NCI-H82 (cell line): ENCODE results near the gene RNLS.

Experiments used
- DNase-seq: peaks from one replicate; lab custom pipeline; 2025; lab: John Stamatoyannopoulos, UW

RNLS gene

DNA sequence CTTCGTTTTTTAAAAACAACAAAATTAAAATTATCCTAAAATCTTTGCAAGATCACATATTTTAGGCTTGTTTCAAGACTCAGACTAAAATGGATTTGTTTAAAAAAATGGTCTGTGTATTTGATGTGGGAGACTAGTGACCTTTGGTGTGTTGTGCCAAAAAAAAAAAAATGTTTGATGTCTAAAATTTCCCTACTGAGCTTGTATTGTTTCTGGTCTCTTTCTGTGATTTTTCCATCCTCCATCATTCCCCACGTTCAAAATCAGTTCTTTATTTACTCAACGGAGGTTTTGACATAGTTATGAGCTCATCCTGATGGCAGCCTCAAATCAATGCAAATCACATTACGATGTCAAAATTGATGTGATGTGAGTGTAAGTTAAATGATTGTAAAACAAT lies 326.2 kb downstream of the RNLS start:
- DNase-seq = no peak

DNA sequence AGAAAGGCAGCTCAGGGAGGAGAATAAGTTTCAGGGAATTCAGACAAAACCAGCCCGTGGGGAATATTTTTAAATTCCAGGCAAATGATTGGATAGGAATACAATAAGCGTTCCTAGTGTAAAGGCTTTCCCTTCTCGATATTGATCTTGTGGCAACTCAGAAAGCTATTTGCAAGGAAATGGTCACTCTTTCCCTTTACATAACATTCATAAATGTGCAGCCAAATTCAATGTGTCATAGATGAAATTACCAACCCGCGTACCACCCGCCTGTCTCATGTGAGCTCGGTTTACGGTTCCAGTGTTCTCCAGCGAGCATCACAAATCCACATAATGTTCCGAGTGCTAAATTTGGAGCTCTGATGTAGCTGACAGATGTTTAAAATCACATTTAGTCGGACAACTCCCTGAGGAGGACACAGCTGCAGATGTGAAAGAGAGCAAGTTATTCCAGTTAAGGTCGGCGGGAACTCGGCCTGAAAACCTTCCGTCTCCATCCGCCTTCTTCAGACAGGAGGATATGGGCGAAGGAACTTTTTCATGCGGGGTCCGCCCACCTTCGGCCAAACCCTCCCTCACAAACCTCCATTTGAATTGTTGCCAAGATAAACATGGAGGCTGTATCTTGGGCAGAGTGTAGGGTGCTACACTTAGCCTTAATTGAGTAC lies 327.0 kb downstream of the RNLS start:
- no peak for DNase-seq

DNA sequence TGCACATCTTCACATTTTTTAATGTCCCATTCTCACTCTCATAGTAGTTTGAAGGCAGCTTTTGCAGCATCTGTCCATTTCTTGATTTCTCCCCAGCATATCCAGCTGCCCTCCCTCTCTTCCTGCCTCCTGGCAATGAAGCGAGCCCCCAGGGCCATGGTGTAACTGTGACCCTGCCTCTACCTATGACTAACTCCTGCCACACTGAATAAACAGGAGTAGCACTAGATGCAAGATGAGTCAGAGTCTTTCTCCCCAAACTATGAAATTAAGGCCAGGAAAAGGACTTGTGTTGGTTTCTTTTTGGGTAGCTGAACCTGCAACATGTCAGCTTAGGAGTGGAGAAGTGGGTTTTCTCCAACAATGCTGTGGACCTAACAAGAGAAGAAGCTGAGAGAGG lies 329.0 kb downstream of the RNLS start:
- DNase-seq = no peak

DNA sequence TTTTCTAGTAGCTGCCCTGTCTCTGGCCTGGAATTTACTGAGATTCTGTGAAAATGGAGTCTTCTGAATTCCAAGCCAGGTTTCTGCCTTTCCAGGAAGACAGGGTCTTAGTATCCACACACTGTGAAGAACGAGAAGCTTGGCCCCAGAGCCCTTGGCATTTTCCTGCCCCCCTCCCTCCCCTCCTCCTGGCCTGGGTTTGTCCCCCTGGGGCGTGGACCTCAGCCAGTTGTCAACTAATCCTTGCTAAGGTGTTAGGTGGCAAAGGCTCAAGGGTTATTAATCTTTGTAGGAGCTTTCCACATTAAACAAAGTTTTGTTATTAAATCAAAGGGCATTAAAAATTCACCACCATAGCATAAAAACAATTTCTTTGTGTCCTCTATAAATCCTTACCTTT lies 329.5 kb downstream of the RNLS start:
- peak; percentile 32 for DNase-seq

DNA sequence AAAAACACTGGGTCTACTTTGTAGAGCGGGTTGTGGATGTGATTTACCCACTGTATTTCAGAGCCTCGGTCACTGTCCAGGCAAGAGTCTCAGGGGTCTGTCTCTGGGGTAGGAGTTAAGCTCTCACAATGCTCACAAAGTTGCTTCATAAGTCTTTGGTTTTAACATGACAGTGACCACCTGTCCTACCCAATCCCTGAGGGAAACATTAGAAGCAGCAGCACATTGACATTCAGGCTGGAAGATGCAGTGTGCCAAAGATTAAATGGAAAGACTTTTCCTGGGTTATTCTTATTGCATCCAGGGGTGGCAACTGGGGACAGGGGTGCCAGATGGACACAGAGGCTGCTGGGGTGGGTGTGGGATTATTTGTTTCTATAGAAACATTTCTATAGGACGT lies 330.0 kb downstream of the RNLS start:
- DNase-seq = peak; percentile 54

DNA sequence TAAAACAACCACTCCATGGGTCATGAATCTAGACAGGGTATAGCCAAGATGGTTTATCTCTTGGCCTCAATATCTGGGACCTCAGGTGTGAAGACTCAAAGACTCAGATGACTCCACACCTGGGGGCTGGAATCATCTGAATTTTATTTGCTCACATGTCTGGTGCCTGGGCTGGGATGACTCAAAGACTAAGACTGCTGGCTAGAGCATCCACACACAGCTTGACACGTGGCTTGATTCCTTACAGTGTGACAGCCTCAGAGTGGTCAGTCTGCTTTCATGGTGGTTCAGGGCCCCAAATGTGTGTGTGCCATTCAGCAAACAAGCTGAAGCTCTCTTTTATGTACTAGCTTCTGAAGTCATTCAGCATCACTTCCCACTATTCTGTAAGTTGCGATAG lies 333.7 kb downstream of the RNLS start:
- no peak for DNase-seq

DNA sequence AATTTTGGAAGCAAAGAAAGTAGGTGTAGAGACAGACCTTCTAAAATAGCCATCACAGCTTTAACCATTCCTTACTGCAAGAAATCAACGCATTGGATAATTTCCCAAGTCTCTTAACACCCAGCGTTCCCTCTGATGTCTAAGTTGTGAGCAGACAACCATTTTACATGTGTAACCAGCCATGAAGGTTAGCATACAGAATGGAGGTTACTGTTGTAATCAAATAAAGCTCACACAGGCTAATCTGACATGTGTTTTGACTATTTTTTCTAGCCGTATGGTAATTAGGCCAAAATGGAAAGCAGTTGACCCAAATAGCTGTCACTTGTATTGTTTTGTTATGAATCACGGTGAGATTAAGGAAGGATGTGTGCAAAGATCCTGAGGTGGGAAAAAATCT lies 336.4 kb downstream of the RNLS start:
- DNase-seq = no peak

DNA sequence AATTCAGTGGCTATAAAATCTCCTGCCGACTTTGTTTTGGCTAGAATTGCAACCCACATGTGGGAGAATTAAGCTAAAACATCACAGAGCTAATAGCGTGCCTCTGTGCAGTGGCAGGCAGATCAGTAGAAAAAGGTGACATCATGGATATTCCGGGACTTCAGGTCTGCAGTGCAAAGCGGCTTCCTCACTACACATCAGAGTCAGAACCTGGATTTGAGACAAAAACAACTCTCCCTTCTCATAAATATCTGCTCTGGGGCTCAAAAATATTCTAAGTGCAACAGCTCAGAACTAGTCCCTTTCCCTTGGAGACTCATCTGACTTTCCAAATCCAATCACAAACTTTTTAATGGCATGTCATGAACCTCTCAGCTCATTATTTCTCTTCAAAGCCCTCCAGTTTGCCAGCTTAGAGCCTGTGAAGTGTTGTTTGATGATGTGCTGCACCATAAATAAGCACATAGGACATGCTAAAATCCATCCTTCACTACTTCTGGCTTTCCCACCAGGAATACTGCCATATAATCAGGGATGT lies 337.1 kb downstream of the RNLS start:
- no peak for DNase-seq

DNA sequence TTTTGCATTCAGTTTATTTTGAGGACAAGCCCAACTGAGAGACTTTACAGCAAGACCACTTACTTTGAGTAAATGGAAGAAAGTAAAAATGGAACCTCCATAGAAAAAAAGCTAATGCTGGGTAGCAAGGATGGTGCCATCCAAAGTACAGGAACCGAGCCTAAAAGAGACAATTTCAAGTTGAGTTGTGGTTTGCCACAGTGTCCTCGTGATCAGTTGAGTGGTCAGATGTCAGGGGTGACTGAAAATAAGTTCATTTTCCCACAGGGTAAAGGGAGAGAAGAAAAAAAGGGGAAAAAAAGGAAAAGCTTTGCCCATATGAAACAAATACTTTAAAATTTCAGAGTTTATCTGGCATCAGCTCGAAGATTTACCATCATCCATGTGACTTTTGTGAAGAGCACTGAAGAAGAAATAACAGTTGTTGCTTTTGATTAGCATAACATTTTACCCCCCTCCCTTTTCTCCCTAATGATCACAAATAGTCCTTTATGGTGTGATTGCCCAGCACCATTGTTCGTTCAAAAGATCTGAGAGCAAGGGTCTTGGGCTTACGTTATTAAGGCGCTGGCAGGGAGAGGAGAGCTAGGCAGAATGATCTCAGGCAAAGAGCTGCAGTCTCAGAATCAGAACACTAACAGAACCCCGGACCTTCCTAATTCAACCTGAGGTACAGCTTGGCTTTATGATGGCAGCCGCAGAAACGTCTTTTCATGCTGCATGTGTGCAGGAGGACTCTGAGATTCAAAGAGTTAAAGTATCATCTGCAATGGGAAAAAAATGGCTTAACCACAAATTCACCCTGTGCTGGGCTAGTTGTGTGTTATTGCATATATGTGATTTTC lies 338.1 kb downstream of the RNLS start:
- DNase-seq = no peak

DNA sequence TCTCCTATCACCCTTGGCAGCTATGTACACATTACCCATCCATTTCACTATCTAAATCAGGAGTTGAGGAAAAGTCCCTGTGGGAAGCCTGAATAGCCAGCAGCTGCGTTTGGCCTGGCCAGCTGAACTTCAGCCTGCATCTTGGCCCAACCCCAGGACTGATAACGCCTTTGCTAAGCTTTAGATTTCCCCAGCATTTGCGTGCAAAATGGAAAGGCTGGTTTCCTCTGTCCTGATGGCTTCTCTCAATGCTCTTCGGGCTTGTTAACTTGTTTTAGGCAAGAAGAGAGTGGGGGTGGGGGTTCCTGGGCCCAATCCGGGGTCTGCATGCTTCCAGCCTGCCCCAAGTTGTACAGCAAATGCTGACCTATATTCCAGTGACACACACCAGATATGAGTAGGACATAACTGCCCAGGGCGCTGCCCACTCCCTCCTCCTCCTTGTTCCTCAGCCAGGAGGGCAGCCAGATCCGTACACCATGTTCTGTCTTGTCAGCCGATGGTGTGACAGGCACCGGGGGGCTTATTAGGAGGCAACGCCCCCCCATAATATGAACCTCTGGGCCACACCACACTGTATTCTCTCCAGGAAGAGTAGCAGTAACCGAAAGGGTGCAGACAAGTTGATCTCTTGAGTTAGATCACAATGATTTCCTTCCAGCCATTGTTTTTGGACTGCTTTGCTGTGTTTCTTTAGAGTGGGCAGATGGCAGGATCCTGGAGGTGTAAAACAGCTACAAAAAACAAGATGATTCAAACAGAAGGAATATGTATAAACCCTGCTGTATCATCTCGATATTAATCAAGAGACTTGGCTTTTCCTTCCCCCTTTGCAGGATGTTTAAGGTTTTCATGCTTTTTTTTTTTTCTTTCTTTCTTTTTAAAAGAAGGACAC lies 339.0 kb downstream of the RNLS start:
- DNase-seq = no peak

DNA sequence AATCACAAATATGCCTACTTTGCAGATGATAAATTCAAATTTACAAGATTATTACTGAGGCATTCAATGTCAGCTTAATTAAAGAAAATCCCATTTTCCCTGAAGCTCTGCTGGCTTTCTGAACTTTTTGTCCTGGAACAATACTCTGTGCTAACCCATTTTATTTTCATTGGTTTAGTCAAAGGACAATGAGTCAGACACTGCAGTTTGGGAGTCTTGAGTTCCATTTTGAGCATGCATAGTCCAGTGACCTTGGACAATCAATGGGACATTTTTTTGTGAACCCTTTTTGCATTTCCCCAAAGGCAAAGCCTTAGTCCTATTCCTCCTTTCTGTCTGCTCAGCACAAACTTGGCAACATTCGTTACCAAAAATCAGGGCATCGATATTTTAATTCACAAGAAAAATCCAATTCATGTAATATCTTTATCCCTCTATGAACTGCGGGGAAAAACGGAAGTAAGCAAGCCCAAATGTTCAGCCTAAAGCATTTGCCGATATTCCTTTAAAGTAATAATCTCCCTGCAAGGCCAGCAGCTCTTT lies 339.8 kb downstream of the RNLS start:
- DNase-seq = no peak

DNA sequence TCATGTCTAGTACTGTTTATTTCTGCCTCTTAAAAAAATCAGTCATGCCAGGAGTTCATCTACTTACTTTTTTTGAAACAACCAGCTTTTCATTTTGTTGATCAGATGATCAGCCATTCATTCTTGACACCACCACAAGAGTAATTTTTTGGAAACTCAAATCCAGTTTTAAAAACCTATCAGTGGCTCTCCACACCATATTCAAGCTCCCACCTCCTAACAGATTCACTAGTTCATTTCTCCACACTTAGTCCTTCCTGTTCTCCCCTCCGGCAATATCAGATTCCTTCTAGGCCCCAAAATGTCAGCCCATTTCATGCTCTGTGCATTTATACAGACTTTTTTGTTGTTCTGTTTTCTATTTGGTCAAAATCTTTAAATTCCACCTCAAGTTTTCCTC lies 341.6 kb downstream of the RNLS start:
- DNase-seq = no peak

DNA sequence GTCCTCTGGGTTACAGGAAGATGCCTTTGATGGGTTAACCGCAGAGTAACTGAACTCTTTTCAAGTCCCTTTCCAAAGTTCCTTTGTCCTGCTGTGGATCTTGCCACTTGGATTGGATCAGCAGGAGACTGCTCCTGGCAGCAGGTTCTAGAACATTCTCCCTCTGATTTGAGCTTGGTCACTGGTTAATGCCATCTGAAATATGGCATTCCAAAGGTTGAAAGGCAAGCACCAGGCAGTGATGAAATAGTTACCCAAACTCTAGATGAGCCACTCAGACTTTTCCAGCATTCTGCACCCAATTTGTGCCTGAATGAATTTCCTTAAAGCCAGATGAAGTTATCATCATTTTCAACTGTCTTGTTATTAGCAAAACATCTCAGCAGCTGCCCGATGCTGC lies 343.9 kb downstream of the RNLS start:
- no peak for DNase-seq

DNA sequence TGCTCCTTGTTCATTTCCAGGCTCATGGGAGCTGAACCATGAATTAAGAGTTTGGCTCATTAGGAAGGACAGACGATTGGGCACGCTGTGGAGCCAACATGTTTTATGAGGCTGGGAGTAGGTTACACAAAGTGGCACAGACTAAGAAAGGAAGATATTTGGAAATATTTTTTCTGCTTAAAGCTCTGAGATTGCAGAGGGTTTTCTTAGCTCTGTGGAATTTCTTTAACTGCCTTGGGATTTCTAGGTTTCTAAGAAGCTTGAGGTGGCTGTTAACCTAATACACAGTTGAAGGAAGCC lies 344.6 kb downstream of the RNLS start:
- no peak for DNase-seq

DNA sequence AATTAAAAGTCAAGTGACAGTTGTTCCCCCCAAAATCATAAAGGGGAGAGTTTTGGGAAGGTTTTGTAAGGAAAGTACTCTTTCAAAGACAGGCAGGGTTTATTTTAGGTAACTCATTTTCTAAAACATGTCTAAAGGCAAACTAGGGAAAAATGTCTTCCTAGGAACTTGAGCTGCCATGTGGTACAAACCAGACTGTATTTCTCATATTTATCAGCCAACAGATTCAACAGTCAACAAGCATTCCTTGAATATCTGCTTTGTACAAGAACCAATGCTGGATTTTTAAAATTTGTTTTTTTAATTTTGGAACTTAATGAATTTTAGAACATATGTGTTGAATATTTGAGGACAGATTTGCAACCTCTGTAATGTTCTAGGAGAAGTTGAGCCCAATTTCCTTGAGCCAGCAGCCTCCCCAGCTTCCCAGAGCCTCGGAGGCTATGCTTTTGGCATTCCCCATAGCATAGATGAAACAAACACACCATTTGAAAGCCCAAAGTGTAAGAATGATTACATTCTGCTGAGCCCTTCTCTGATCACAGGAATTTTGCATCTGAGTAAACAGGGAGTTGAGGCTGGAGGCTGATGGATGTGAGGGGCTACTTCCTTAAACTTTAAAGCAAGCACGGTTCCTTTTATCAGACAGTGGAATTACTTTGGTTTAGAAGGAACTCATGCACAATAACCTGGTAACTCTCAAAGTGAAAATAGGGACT lies 345.1 kb downstream of the RNLS start:
- DNase-seq = no peak

DNA sequence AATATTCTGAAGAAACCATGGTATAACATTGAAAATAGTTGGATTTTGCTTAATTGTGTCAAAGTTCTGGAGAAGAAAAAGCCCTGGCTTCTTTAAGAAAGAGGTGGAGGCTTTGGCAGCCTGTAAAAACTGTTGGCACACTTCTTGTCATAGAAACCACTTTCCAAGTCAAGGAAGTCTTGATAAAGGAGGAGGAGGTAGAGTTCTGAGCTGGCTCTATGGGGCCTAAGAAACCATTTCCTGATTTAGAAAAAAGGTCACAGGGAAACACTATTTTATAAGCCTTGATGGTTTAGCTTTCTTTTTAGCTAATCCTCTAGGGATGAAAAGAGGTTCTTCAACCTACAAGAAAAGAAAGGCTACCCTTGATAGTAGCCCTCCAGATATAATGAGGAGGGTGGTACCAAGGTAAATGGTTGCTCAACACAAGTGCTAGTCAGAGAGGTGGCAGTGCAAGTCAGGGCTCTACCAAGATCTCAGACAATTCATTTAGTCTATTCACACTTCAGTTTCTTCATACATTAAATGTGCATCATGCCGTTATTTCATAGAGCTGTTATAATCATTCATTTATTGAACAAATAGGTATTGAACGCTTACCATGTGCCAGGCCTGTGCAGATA lies 346.9 kb downstream of the RNLS start:
- DNase-seq = no peak

DNA sequence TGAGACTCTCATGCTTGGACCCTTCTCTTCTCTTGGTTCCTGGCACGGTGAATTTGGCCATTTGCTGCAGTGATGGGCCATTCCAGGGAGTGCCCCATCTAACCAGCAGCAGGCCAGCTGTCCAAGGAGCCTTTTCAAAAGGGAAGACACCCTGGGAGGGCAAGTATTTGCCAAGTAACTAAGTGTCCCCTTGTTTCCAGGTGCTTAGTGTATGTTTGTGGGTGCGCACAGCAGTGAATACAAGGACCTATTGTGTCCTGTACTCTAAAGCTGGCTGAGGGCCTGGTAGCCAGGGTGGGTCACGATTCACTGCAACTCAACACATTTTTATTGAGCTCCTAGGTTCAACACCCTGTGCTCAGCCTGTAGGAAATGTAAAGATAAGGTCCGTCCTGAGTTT lies 348.8 kb downstream of the RNLS start:
- DNase-seq = no peak

DNA sequence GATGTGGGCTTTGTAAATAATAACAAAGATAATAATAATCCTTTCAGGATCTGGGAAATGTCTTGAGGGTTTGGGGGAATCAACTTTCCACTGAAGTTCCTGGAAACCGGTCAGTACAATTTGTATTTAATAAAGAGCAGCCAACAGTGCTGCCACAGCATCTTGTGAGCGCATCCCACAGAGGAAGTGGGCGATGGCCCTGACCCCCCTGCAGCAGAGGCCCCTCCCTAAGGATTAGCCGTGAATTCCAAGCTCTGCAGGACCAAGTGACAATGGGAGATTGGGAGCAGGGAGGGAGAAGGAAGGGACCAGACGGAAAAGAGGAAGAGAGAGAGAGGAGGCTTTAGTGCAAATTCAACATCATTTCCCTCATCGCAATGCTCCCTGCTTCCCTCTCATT lies 349.2 kb downstream of the RNLS start:
- DNase-seq = peak; percentile 29

DNA sequence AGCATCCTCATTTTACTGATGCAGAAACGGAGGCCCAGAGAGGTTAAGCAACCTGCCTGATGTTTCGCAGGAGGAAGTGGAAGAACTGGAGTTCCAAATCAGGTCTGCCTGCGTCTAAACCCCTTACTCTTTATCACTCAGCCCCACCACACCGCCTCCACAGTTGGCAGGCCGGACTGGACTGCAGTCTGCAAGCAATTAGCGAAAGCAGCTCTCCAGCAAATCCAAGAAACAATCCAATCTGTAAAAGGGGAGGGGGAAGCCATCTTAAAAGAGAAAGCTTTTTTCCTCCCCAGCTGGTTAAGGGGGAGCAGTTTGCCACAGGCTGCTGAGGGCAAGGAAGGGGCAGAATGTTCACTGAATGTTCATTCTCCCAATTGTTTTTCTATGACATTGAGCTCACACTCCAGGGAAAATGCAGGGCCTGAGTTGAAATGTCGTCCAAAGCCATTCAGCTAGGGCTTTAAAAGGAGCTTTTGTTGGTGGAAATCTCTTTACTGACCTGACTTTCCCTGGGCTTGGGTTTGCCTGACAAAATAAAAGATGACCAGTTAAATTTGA lies 350.1 kb downstream of the RNLS start:
- DNase-seq = peak; percentile 28

DNA sequence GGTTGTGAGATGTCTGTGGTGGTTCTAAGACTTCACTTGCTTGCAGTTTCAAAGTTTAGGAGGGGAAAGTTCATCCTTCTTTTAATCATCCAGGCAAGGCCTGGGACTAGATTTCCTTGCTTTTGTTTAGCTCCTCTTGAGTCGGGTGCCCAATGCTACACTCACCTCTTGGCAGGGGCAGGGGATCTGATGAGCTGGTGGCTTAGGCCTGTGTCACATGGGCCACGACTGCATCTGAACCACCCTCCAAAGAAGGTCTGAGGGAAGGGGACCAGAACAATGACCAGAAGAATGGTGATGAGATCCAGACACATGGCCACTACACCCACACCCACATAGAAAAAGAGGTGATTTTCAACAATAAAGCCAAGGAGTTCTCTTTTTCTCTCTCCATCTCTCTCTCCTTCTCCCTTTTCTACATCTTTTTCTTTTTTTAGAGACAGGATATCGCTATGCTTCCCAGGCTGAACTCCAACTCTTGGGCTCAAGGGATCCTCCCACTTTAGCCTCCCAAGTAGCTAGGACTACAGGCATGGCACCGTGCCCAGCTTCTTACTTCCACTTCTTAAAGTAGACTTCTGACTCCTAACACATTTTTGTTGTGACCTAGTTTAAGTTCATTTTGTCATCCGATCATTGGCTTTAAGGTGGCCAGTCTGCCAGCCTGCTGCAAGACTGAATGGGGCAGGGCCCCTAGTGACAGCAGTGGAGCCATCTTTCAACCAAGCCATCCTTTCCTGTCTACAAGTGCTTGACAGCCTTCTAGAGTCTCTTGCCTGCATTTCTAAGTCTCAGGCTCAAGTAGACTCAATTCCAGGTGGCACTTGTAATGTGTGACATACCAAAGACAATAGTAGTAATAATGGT lies 350.9 kb downstream of the RNLS start:
- DNase-seq = no peak
